Activated T-cell treated with anti-CD3 and anti-CD28 coated beads for 1 hour (primary cell): ENCODE data around the gene DCLRE1C.
A peak's percentile ranks its signal among the peaks of the same experiment; 100 is the strongest.
"Not testable (repeated sequence)": the region's sequence is repeated elsewhere in the genome, so short reads cannot be mapped to it uniquely, and the experiment has no call there.

Experiments used
- DNase-seq: peaks from one replicate; pipeline ENCODE4 v3.0.0-alpha.2; 2020; ENCODE audit warnings: low read depth

DCLRE1C gene

GRCh38 chr10:14954001-14954770 lies at the start of gene DCLRE1C:
DCLRE1C (minus strand) TSS chr10:14954096; CDS start chr10:14954010, 86 bp downstream.
- DNase-seq: peak; percentile 74

GRCh38 chr10:14995964-14996565 lies 42.2 kb upstream of the DCLRE1C start:
- no peak for DNase-seq

DNA sequence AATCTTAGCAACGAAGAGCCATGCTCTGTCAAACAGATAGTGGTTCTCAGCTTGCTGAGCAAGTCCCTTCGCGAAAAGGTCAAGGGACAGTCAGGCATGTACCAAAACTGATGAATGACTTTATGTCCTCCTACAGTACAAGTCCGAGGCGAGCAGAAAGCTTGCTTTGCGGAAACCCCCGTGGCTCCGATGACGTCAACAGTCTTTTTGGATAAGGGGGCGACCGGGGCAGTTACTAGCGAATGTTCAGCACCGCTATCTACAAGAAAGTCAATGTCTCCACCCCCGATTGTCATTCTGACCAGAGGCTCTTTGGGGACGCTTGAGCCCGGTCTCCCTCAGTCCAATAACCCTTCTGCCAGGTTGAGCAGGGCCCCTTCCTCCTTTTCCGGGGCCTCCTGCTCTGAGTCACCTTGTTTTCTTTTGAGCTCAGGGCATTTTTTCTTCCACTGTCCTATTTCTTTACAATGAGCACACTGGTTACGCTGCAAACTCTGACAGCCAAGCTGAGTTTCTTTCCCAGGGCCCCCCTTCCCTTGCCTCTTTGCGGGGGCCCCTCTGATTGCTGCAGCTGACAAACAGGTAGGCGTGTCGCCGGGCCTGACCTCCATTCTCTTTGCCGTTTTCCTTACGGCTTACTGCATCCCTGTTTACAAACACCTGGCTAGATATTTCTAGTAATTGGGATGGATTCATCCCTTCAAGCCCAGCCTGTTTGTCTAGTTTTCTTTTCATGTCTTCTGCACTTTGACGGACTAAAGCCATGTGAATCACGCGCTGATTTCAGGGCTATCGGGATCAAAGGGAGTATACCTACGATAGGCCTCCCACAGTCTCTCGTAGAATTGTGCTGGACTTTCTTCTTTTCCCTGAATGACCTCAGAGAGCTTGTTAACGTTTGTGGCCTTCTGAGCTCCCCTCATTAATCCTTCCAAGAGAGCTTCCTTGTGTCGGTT lies 39.9 kb upstream of the DCLRE1C start:
- not testable (repeated sequence) for DNase-seq

DNA sequence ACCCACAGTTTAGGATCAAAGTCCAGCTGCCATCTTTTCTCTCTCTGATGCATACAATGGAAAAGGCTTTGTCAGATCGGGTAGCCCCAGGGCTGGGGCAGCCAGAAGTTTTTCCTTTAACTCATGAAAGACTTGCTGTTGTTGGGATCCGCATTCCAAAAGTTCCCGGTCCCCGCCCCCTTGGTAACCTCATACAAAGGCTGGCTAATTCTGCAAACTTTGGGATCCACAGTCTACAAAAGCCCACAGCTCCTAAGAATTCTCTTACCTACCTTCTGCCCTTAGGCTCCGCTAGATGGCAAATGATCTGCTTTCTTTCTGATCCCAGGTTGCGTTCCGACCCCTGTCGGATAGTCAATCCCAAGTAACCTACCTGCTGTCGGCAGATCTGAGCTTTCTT lies 38.4 kb upstream of the DCLRE1C start:
- not testable (repeated sequence) for DNase-seq

GRCh38 chr10:14991035-14991749 lies 37.3 kb upstream of the DCLRE1C start:
- not testable (repeated sequence) for DNase-seq

GRCh38 chr10:14989552-14989951 lies 35.7 kb upstream of the DCLRE1C start:
- DNase-seq: not testable (repeated sequence)

DNA sequence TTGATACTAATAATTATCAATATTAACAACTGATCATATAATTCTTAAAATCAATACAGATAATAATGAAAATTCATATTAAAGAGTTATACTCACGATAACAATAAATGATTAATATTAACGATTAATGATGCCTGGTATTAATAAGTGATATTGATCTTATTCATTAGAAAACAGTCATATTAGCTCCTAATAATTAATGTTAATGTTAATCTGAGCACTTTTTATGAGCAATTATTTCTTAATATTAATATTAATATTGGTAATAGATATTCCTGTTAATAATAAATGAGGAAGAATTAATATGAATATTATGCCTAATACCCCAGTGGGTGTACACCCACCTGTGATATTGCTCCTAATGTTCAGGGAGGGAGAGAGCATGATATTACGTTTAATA lies 28.8 kb upstream of the DCLRE1C start:
- no peak for DNase-seq

- no peak for DNase-seq
These were observed 21.9 kb upstream of the DCLRE1C start for GRCh38 chr10:14975672-14976273.

DNA sequence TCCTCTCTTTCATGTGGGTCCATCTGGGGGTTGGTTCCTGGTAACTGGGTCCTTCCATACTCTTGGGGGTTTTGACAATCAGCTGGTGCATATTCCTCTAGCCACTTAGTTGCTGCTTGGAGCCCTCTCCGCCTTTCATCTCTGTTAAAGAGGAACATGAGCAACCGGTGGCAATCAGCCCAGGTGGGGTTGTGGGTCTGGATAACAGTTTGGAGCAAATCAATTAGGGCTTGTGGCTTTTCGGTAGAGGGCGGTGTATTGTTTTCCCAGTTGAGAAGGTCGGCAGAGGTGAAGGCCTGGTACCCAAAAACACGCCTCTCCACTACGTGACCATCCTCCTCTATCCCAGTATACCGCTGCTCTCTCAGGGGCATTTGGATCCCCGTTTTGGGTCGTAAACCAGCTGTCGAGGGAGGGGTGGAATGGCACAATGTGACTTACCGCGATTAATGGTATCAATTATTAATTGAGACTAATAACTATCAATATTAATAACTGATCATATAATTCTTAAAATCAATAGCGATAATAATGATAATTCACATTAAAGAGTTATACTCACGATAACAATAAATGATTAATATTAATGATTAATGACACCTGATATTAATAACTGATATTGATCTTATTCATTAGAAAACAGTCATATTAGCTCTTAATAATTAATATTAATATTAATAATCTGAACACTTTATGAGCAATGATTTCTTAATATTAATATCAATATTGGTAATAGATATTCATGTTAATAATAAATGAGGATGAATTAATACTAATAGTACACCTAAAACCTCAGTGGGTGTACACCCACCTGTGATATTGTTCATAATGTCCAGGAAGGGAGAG lies 20.5 kb upstream of the DCLRE1C start:
- not testable (repeated sequence) for DNase-seq

- DNase-seq: peak; percentile 38
These were observed 18.1 kb upstream of the DCLRE1C start for GRCh38 chr10:14971867-14972448.

GRCh38 chr10:14967897-14968296 lies 14.0 kb upstream of the DCLRE1C start:
- DNase-seq: no peak

- DNase-seq: peak; percentile 94
These were observed 5.5 kb upstream of the DCLRE1C start, which contains the start of gene MEIG1 for GRCh38 chr10:14959221-14960057. MEIG1 (plus strand) TSS chr10:14959388; CDS start chr10:14966469, 7,081 bp downstream.

- no peak for DNase-seq
These were observed 5.0 kb upstream of the DCLRE1C start for GRCh38 chr10:14958872-14959220.

DNA sequence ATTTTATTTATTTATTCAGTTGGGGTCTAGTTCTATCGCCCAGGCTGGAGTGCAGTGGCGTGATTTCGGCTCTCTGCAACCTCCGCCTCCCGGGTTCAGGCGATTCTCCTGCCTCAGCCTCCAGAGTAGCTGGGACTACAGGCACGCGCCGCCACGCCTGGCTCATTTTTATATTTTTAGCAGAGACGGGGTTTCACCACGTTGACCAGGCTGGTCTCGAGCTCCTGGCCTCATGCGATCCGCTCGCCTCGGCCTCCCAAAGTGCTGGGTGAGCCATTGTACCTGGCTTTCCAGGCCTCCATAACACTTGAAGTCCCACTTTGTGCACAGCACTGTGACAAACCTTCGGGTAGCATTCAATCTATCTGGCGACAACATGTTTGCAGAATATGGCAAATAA lies 1.0 kb upstream of the DCLRE1C start:
- DNase-seq: no peak

GRCh38 chr10:14953424-14954000 lies 384 bp downstream of the DCLRE1C start:
- DNase-seq: no peak

GRCh38 chr10:14952851-14953423 lies 959 bp downstream of the DCLRE1C start:
- no peak for DNase-seq

- DNase-seq: no peak
These were observed 4.6 kb downstream of the DCLRE1C start for GRCh38 chr10:14949291-14949690.

- no peak for DNase-seq
These were observed 6.6 kb downstream of the DCLRE1C start for GRCh38 chr10:14947268-14947667.
